ENCODE results near the gene SNTG2.

The SNTG2 gene

DNA sequence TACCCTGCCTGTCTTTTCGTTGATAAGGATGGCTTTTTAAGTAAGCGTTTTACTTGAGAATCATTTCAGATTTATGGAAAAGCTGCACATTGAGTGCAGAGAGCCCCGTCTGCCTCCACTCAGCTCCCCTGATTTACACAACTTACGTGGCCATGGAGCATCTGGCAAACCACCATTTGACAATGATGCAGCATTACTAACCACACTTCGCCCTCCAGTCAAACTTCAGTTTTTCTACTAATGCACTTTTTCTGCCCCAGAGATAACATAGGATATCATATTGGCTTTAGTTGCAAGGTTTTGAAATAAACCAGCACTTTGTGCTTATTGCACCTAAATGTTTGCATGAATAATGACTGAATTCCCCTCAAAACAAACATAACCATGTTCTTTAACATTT lies 297.5 kb downstream of the SNTG2 start:
- DNase-seq = no peak

GRCh38 chr2:1249897-1250687 lies 299.4 kb downstream of the SNTG2 start:
- no peak for DNase-seq

- DNase-seq = no peak
These were observed 300.9 kb downstream of the SNTG2 start for GRCh38 chr2:1251520-1251919.

GRCh38 chr2:1253629-1254028 lies 303.0 kb downstream of the SNTG2 start:
- DNase-seq = no peak

GRCh38 chr2:1254662-1255343 lies 304.2 kb downstream of the SNTG2 start:
- no peak for DNase-seq

- no peak for DNase-seq
These were observed 306.1 kb downstream of the SNTG2 start for GRCh38 chr2:1256632-1257324.

- DNase-seq = no peak
These were observed 306.7 kb downstream of the SNTG2 start for GRCh38 chr2:1257334-1257733.

GRCh38 chr2:1259746-1260145 lies 309.1 kb downstream of the SNTG2 start:
- DNase-seq = no peak

DNA sequence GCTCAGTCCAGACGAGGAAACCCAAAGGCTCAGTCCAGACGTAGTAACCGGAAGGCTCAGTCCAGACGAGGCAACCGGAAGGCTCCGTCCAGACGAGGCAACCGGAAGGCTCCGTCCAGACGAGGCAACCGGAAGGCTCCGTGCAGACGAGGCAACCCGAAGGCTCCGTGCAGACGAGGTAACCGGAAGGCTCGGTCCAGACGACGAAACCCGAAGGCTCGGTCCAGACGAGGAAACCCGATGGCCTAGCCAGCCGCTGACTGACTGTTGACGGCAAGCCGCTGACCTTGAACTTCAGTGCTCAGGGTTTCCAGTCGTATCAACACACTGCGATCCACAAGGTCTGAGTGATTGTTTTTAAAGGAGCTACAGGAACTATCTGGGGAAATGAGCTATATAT lies 312.0 kb downstream of the SNTG2 start:
- no peak for DNase-seq

DNA sequence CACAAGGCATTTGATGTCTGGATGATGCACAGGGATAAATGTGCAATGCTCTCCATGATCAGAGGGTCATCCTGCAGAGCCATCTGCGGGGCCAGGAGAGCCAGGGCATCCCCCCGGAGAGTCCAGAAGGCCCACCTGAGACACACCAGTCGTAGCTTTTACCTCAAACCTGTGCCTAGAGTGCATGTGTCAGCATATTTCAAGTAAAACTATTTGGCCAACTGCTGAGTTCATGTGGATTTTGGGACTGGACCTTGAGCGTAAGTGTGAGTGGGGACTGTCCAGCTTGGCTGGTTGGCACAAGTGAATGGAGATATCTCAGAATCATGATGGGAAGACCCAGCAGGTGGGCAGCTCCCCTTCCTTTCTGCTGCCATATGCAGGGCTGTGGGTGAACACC lies 314.8 kb downstream of the SNTG2 start:
- no peak for DNase-seq

GRCh38 chr2:1266351-1266750 lies 315.7 kb downstream of the SNTG2 start:
- no peak for DNase-seq

- DNase-seq = no peak
These were observed 317.4 kb downstream of the SNTG2 start for GRCh38 chr2:1268034-1268433.

DNA sequence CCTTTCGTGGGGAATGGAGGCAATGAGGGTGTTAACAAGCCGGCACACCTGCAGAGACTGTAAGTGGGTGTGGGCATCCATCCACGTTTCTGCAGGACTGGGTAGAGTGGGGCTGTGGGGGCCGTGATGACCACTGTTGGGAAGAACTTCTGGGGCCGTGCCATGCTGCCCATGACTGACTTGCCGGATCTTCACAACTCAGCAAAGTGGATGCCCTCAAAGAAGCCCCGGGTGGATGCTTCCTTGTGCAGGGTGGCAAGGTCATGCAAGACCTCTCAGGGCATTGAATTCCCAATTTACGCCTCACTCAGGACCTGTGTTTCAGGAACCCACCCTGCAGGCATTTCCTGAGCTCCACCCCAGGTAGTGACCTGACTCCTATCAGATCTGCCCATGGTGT lies 319.2 kb downstream of the SNTG2 start:
- no peak for DNase-seq

DNA sequence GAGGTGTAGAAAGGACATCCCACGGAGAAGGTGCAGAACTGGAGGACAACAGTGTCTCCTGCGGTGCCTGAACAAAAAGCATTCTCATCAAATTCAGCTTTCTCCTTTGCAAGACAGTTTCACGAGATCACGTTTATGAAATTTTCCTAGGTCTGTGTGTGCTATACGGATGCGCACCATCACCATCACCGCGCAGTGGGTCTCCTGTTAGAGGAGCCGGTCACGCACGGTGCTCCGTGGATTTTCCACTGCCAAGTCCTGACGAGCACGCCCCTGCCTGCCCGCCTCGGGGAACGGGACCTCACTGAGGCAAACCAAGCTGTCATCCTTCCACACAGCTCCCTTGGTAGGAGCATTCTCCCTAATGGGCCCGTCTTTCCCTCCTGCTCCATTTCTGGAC lies 322.2 kb downstream of the SNTG2 start:
- no peak for DNase-seq

DNA sequence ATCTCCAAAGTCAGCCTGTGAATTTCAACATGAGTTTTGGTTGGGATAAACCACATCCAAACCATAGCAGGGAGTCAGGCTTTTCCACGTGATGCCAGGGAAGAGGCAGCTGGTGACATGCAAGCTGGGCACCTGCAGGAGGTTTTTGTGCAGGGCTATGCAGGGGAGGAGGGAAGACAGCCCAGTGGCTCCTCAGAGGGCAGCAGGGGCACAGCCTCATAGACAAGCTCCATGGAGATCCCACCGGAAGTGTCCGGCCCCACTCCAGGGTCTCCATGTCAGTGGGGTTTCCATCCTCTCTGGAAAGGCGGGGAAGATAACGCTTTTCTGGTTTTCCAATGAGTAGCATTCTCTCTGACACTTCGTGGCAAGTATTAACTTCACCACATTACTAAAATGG lies 327.0 kb downstream of the SNTG2 start:
- no peak for DNase-seq

DNA sequence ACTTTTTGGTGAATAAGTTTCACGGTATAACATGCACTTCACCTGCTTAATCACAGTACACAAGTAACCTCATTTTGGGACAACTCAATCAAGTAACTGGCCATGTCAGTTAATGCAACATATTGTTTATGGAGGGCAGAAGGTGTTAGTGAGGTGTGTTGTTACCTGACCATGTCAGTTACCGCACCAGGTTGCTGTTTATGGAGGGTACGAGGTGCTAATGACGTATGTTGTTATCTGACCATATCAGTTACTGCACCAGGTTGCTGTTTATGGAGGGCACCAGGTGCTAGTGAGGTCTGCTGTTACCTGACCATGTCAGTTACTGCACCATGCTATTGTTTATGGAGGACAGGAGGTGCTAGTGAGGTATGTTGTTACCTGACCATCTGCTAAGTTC lies 327.5 kb downstream of the SNTG2 start:
- DNase-seq = no peak

- DNase-seq = no peak
These were observed 328.2 kb downstream of the SNTG2 start for GRCh38 chr2:1278861-1279260.

- no peak for DNase-seq
These were observed 331.9 kb downstream of the SNTG2 start for GRCh38 chr2:1282552-1282951.

GRCh38 chr2:1283020-1283801 lies 332.6 kb downstream of the SNTG2 start:
- no peak for DNase-seq

DNA sequence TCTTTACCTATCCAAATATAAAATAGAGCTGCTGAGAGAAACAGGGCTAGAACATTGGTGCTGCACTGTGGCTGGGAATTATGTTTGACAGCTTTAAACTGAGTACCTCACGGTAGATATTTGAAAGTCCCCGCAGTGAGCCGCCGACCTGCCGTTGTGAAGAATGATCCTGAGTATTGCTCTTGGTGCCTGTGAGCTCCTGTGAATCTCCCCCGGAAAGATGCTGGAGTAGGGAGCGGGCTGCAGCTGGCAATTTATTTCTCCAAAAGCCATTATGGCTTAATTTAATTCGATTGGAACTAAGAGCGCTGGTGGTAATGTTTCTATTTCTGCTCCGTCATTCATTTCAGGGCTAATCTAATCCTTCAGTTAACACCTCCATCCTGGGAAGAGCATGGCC lies 333.2 kb downstream of the SNTG2 start:
- DNase-seq = peak; percentile 6

GRCh38 chr2:1286929-1287328 lies 336.3 kb downstream of the SNTG2 start:
- no peak for DNase-seq

- no peak for DNase-seq
These were observed 336.8 kb downstream of the SNTG2 start for GRCh38 chr2:1287427-1287826.

GRCh38 chr2:1294900-1295299 lies 344.3 kb downstream of the SNTG2 start:
- no peak for DNase-seq
